K562 (cell line): Measurements from ENCODE around the gene TSPYL6. TPM values are rescaled to one million over a fixed set of nuclear protein-coding genes. Genes with fewer than 3 reads are reported as not detected.

Experiments used
- ATAC-seq: fragments of 200-7000 bp; cut with Tn5 transposase; 3 replicates; pipeline ENCODE4 v1.9.1; 2020; ENCODE audit warnings: moderate library complexity
- BruUV-seq: library from RNA; stranded (reverse); fragments of 400-500 nt; replicated peaks from 2 replicates; lab custom pipeline; 2021; lab: Mats Ljungman, UMichigan
- CTCF ChIA-PET: fragments of 300-600 bp; formaldehyde crosslinking; extraction: SDS; loops from one replicate; lab custom pipeline; 2021; ENCODE audit warnings: low intra/inter-chr PET ratio; lab: Yijun Ruan, JAX
- POLR2A ChIA-PET: fragments of 300-600, 350-650 bp; sonication (Branson Sonifier 250); formaldehyde crosslinking; extraction: SDS; loops from one replicate; lab custom pipeline; 2021; ENCODE audit warnings: antibody characterized with exemption, inconsistent platforms; lab: Yijun Ruan, JAX
- DNase-seq, 4 experiments: peaks; one replicate each; pipeline versions ENCODE4 v3.0.0 to v3.0.0-alpha.2; 2011 to 2018; ENCODE audit warnings: low spot score in 3 of 4, mixed read lengths in 3 of 4; ENCODE audit errors: extremely low read depth in 1 of 4
- FAIRE-seq: peaks from 2 replicates; lab custom pipeline; 2011; peaks lifted over from hg19 to GRCh38; lab: Jason Lieb, UNC
- H2AFZ ChIP-seq: 2 replicates; pipeline ENCODE4 v1.6.0; 2011; ENCODE audit warnings: low read depth, low read length, control low read depth, inconsistent platforms
- H3K27ac ChIP-seq: fragments of 200-600 bp; 3 replicates; pipeline ENCODE4 v1.8.0; 2011; ENCODE audit warnings: low read depth, mild to moderate bottlenecking, control low read depth, inconsistent platforms, low read length, moderate library complexity, mixed read lengths; ENCODE audit errors: extremely low read depth
- H3K27me3 ChIP-seq, 2 experiments: fragments of 300-600 bp in 1 of 2; 2 replicates in 1 of 2; 3 replicates in 1 of 2; pipeline versions ENCODE4 v1.6.0 to v1.8.0; 2011; ENCODE audit warnings: inconsistent platforms in 2 of 2, low read length in 2 of 2, mild to moderate bottlenecking in 1 of 2, mixed read lengths in 1 of 2, moderate library complexity in 1 of 2; ENCODE audit not compliant: control insufficient read depth in 2 of 2, insufficient read depth in 2 of 2
- H3K36me3 ChIP-seq: fragments of 300-600 bp; 3 replicates; pipeline ENCODE4 v1.8.0; 2011; ENCODE audit warnings: mild to moderate bottlenecking, low read length, inconsistent platforms; ENCODE audit not compliant: control insufficient read depth, insufficient read depth
- H3K4me1 ChIP-seq, 2 experiments: fragments of 200-600 bp in 1 of 2; replicated peaks in 1 of 2; 2 replicates in 1 of 2; 3 replicates in 1 of 2; pipeline versions ENCODE4 v1.5.1 to v1.8.0; 2011; ENCODE audit warnings: inconsistent platforms in 2 of 2, low read length in 2 of 2, mild to moderate bottlenecking in 1 of 2, mixed read lengths in 1 of 2, moderate library complexity in 1 of 2; ENCODE audit not compliant: control insufficient read depth in 2 of 2, insufficient read depth in 2 of 2
- H3K4me2 ChIP-seq: 2 replicates; pipeline ENCODE4 v1.6.1; 2011; ENCODE audit warnings: low read length, control low read depth, inconsistent platforms, mixed read lengths; ENCODE audit not compliant: insufficient read depth
- H3K4me3 ChIP-seq: fragments of 200-600 bp; sonication (generic), shearing (Covaris generic); 2 replicates; pipeline ENCODE4 v1.5.1; 2016; ENCODE audit warnings: control low read depth, inconsistent platforms
- H3K79me2 ChIP-seq: fragments of 200-600 bp; 3 replicates; pipeline ENCODE4 v1.8.0; 2011; ENCODE audit warnings: low read length, inconsistent platforms; ENCODE audit not compliant: control insufficient read depth, insufficient read depth
- H3K9ac ChIP-seq, 2 experiments: 2 replicates each; pipeline versions ENCODE4 v1.6.0 to v1.6.1; 2011; ENCODE audit warnings: low read depth in 2 of 2, low read length in 2 of 2, control low read depth in 1 of 2, inconsistent platforms in 1 of 2, mild to moderate bottlenecking in 1 of 2, mixed read lengths in 1 of 2; ENCODE audit not compliant: insufficient read depth in 1 of 2
- H3K9me1 ChIP-seq: one replicate; pipeline ENCODE4 v1.6.0; 2011; ENCODE audit warnings: inconsistent platforms, mild to moderate bottlenecking, low read length, moderate library complexity; ENCODE audit not compliant: control insufficient read depth, insufficient read depth
- H3K9me3 ChIP-seq: replicated peaks from 2 replicates; pipeline ENCODE4 v1.5.1; 2011; ENCODE audit warnings: low read depth, low read length, inconsistent platforms; ENCODE audit not compliant: control insufficient read depth, insufficient read depth
- H4K20me1 ChIP-seq: replicated peaks from 2 replicates; pipeline ENCODE4 v1.6.1; 2011; ENCODE audit warnings: low read length, inconsistent platforms, mixed read lengths; ENCODE audit not compliant: control insufficient read depth, insufficient read depth
- C11orf30 ChIP-seq: fragments of 450-650 bp; IDR thresholded peaks from 2 replicates; pipeline ENCODE4 v1.6.1; 2016; ENCODE audit warnings: low read depth, mild to moderate bottlenecking
- FOSL1 ChIP-seq: fragments of 200-800 bp; sonication (Bioruptor generic); conservative IDR thresholded peaks from 2 replicates; pipeline ENCODE4 v1.6.1; 2016; ENCODE audit warnings: missing genetic modification characterization, missing compliant biosample characterization
- HIVEP1 ChIP-seq: fragments of 250-450 bp; sonication (Bioruptor Pico); IDR thresholded peaks from 2 replicates; pipeline ENCODE4 v1.4.0; 2020; ENCODE audit warnings: mild to moderate bottlenecking
- ILK ChIP-seq: fragments of 450-650 bp; IDR thresholded peaks from 2 replicates; pipeline ENCODE4 v1.6.1; 2016; ENCODE audit warnings: missing genetic modification characterization, low read depth, mild to moderate bottlenecking, missing compliant biosample characterization, moderate library complexity, borderline replicate concordance
- MAFG ChIP-seq: fragments of 450-650 bp; conservative IDR thresholded peaks from 2 replicates; pipeline ENCODE4 v1.6.1; 2016; ENCODE audit warnings: missing genetic modification characterization, missing compliant biosample characterization
- ZBTB34 ChIP-seq: fragments of 250-450 bp; sonication (Bioruptor Pico); IDR thresholded peaks from 2 replicates; pipeline ENCODE4 v1.8.0; 2021; ENCODE audit warnings: mild to moderate bottlenecking, moderate library complexity
- ZEB2 ChIP-seq: fragments of 450-650 bp; IDR thresholded peaks from 2 replicates; pipeline ENCODE4 v1.6.1; 2016
- ZNF316 ChIP-seq: fragments of 450-650 bp; IDR thresholded peaks from 2 replicates; pipeline ENCODE4 v1.6.1; 2016
- WGBS: fragments of 100-300 bp; shearing (Covaris generic); methylation state at CpG from one replicate; pipeline ENCODE4 v1.1.6; 2016; ENCODE audit warnings: low coverage, mixed read lengths; ENCODE audit not compliant: insufficient coverage; ENCODE audit errors: missing lambda C conversion rate; 5-methylcytosine and 5-hydroxymethylcytosine counted together
- in situ Hi-C: fragments of 300-500 bp; cut with MboI; formaldehyde crosslinking; loops from 4 replicates; pipeline ENCODE4 v1.15.0; 2018; ENCODE audit warnings: inconsistent platforms, mixed read lengths
- intact Hi-C: fragments of 100-400 bp; cut with micrococcal nuclease; formaldehyde crosslinking; loops from 2 replicates; pipeline ENCODE4 v1.14.2; 2022
- polyA plus RNA-seq, 8 experiments: library from polyadenylated mRNA; depleted of rRNA in 4 of 8; stranded (reverse) in 5 of 8; unstranded in 3 of 8; fragments of >200 nt; fragmentation: Nextera tagmentation in 2 of 8; fragmentation: Illumina TruSeq in 1 of 8; extraction: Ambion mirVana in 2 of 8; extraction: Trizol in 1 of 8; gene quantifications; 2 replicates each; pipeline versions ENCODE4 v1.2.1 to v1.2.3, GENCODE V29; 2011 to 2014; ENCODE audit warnings: inconsistent platforms in 1 of 8, missing spikeins in 1 of 8
- total RNA-seq, 7 experiments: library from RNA; depleted of rRNA in 6 of 7; stranded (reverse); fragments of >200 nt in 6 of 7; fragmentation: Illumina TruSeq in 2 of 7; extraction: Trizol in 2 of 7; gene quantifications; 2 replicates each; pipeline versions ENCODE4 v1.2.1 to v1.2.3, GENCODE V29; 2011 to 2021; ENCODE audit warnings: low replicate concordance in 1 of 7

Gene TSPYL6
- total and polyA plus RNA-seq, 9 of the 15 experiments (the other 6 are each of a cell fraction or from before 2014, with no cell fraction given), result 1.5 to 10.1 (median 7.6) TPM

GRCh38 chr2:54275541-54275940 lies 19.5 kb upstream of the TSPYL6 start:
- Histone ChIP-seq H3K27ac (no peak overlapping the region), H3K79me2 (no peaks in the 10 kb centered on the region), H3K9me3 (no peaks in the 10 kb centered on the region), H3K9ac (no peak overlapping the region), H4K20me1 (no peaks in the 10 kb centered on the region), H3K4me1 (no peaks in the 10 kb centered on the region), H3K9me1 (no peaks in the 10 kb centered on the region), H3K27me3 (no peaks in the 10 kb centered on the region), H3K36me3 (no peaks in the 10 kb centered on the region), H3K4me3 (no peak overlapping the region), H3K4me2 (no peak overlapping the region), H2AFZ (no peak overlapping the region)
- DNase-seq (no peak), FAIRE-seq (no peak), ATAC-seq (no peak)
- 40% methylated on average over 2 of the region's 2 CpGs for WGBS
- BruUV-seq, result no TSS peak
- TF ChIP-seq C11orf30 (peak; percentile 65; the same call in 1 of the 2 replicates), ZBTB34 (CRISPR knock-in tag) (no peak), ILK (tag) (no peak), ZNF316 (peak; percentile 77), HIVEP1 (no peak), FOSL1 (tag) (peak; percentile 47), MAFG (tag) (peak; percentile 42; the same call in 1 of the 2 replicates), ZEB2 (no peak)
- in situ Hi-C loops (no loop called here), intact Hi-C loops (no loop called here)
- ChIA-PET CTCF (no interaction called here), POLR2A (interaction anchor here (1.3 kb wide), 1 partner anchor 12 kb away, joined by 3 read pairs; no protein-coding TSS in a partner anchor)
